Lung (tissue), 12 donors: Measurements from ENCODE around the gene PHF2. TPM values are rescaled to one million over a fixed set of nuclear protein-coding genes. Genes with fewer than 3 reads are reported as not detected.

Experiments
- ATAC-seq: fragments of 200-7000 bp; cut with Tn5 transposase; one replicate; pipeline ENCODE4 v1.9.1; 2020; ENCODE audit warnings: moderate number of reproducible peaks; ENCODE audit not compliant: insufficient read depth, low FRiP score
- DNase-seq, 3 donors: peaks; one replicate each; pipeline ENCODE4 v3.0.0-alpha.2; 2013 to 2017
- H3K27ac ChIP-seq, 2 donors: one replicate each; pipeline ENCODE4 v1.5.1; 2013; ENCODE audit warnings: mild to moderate bottlenecking in 2 of 2, moderate library complexity in 2 of 2, control low read depth in 1 of 2, inconsistent platforms in 1 of 2, low read depth in 1 of 2, low read length in 1 of 2
- H3K27me3 ChIP-seq, 3 donors: one replicate each; pipeline ENCODE4 v1.5.1; 2013; ENCODE audit warnings: low read length in 2 of 3; ENCODE audit not compliant: control insufficient read depth in 3 of 3, insufficient read depth in 3 of 3
- H3K36me3 ChIP-seq, 4 donors: one replicate each; pipeline ENCODE4 v1.5.1; 2013; ENCODE audit warnings: low read length in 4 of 4, mild to moderate bottlenecking in 1 of 4, moderate library complexity in 1 of 4; ENCODE audit not compliant: control insufficient read depth in 4 of 4, insufficient read depth in 4 of 4
- H3K4me1 ChIP-seq, 5 donors: one replicate each; pipeline ENCODE4 v1.5.1; 2013; ENCODE audit warnings: low read length in 5 of 5, mild to moderate bottlenecking in 2 of 5, moderate library complexity in 1 of 5; ENCODE audit not compliant: control insufficient read depth in 5 of 5, insufficient read depth in 5 of 5
- H3K4me3 ChIP-seq: one replicate; pipeline ENCODE4 v1.5.1; 2013; ENCODE audit warnings: mild to moderate bottlenecking, control low read depth, moderate library complexity
- H3K9ac ChIP-seq, 2 donors: one replicate each; pipeline ENCODE4 v1.5.1; 2013; ENCODE audit warnings: low read length in 2 of 2, control low read depth in 1 of 2; ENCODE audit not compliant: insufficient read depth in 1 of 2
- H3K9me3 ChIP-seq, 4 donors: one replicate each; pipeline ENCODE4 v1.5.1; 2013; ENCODE audit warnings: low read length in 3 of 4, mild to moderate bottlenecking in 1 of 4, moderate library complexity in 1 of 4; ENCODE audit not compliant: control insufficient read depth in 4 of 4, insufficient read depth in 3 of 4
- CTCF ChIP-seq: IDR thresholded peaks from 2 replicates; pipeline ENCODE4 v1.5.1; 2012; ENCODE audit warnings: mild to moderate bottlenecking; ENCODE audit errors: control extremely low read depth, extremely low read depth
- WGBS, 2 donors: extraction: QIAGEN DNeasy Blood & Tissue Kit; methylation state at CpG; one replicate each; pipeline ENCODE4 v1.1.7; 2013; 5-methylcytosine and 5-hydroxymethylcytosine counted together
- polyA plus RNA-seq, 2 donors: library from polyadenylated mRNA; stranded (reverse); fragments of 200-250 nt; gene quantifications; one replicate each; pipeline ENCODE4 v1.2.1, GENCODE V29; 2013
- total RNA-seq, 2 donors: library from RNA; depleted of rRNA in 1 of 2; stranded (reverse); fragments of >200 nt in 1 of 2; gene quantifications; one replicate each; pipeline ENCODE4 v1.2.1, GENCODE V29; 2014 to 2021
- donor health status: control.
- donor health status: control.
- donor health status: Bipolar disorder and iron deficiency.
- donor health status: healthy.
- donor health status: DM: yes; HTN: yes; CAD: no.

The PHF2 gene
- total and polyA plus RNA-seq, 4 donors: 20.1 to 33.6 (median 30.2) TPM

GRCh38 chr9:93541005-93541404 is 35.4 kb upstream of the PHF2 start:
- Histone ChIP-seq H3K27me3 (no peaks in the 10 kb centered on the region), H3K27ac (no peak overlapping the region), H3K36me3 (peaks cover 7 to 30% (median 16%) of the 10 kb centered on the region in 4 donors), H3K4me1 (peaks cover 0 to 2% (median 0%) of the 10 kb centered on the region in 5 donors), H3K9ac (no peak overlapping the region), H3K4me3 (no peak overlapping the region), H3K9me3 (no peaks in the 10 kb centered on the region)
- 94% methylated on average over 4 of the region's 4 CpGs for WGBS, 2 donors
- DNase-seq: no peak
- no peak for ATAC-seq
- no peak for TF ChIP-seq CTCF

- peaks cover 0 to 3% (median 0%) of the 10 kb centered on the region in 5 donors for H3K4me1 ChIP-seq
- no peaks in the 10 kb centered on the region for H3K27me3 ChIP-seq
- TF ChIP-seq CTCF: no peak
- no peak overlapping the region for H3K9ac ChIP-seq
- H3K9me3 ChIP-seq: no peaks in the 10 kb centered on the region
- ATAC-seq (no peak), DNase-seq (no peak)
- H3K27ac ChIP-seq: no peak overlapping the region
- 83 to 92% methylated on average over 8 of the region's 8 CpGs for WGBS, 2 donors
- no peak overlapping the region for H3K4me3 ChIP-seq
- H3K36me3 ChIP-seq: peaks cover 7 to 35% (median 20%) of the 10 kb centered on the region in 4 donors
Measured at GRCh38 chr9:93541581-93542349, 34.6 kb upstream of the PHF2 start.

- no peaks in the 10 kb centered on the region for H3K27me3 ChIP-seq
- H3K4me1 ChIP-seq: peaks cover 0 to 3% (median 0%) of the 10 kb centered on the region in 5 donors
- ATAC-seq (no peak), DNase-seq (no peak)
- H3K4me3 ChIP-seq: no peak overlapping the region
- H3K9ac ChIP-seq: no peak overlapping the region
- no peak overlapping the region for H3K27ac ChIP-seq
- no peak for TF ChIP-seq CTCF
- no peaks in the 10 kb centered on the region for H3K9me3 ChIP-seq
- H3K36me3 ChIP-seq: peaks cover 10 to 33% (median 23%) of the 10 kb centered on the region in 4 donors
- 98 to 99% methylated on average over 9 of the region's 9 CpGs for WGBS, 2 donors
Measured at GRCh38 chr9:93543117-93543516, 33.3 kb upstream of the PHF2 start.
